PC-9 (cell line): Measurements from ENCODE around the gene CRIP1.

Source experiments
- EZH2 ChIP-seq: fragments of 200-600 bp; sonication (generic); IDR thresholded peaks from 2 replicates; pipeline ENCODE4 v1.8.0; 2017; ENCODE audit warnings: antibody characterized with exemption, low read depth
- TF ChIP-seq, protein P1 (sequence below): fragments of 200-600 bp; sonication (generic); conservative IDR thresholded peaks from 2 replicates; pipeline ENCODE4 v1.6.1; 2017; ENCODE audit warnings: mixed run types, antibody characterized with exemption, mild to moderate bottlenecking, moderate library complexity

DNA sequence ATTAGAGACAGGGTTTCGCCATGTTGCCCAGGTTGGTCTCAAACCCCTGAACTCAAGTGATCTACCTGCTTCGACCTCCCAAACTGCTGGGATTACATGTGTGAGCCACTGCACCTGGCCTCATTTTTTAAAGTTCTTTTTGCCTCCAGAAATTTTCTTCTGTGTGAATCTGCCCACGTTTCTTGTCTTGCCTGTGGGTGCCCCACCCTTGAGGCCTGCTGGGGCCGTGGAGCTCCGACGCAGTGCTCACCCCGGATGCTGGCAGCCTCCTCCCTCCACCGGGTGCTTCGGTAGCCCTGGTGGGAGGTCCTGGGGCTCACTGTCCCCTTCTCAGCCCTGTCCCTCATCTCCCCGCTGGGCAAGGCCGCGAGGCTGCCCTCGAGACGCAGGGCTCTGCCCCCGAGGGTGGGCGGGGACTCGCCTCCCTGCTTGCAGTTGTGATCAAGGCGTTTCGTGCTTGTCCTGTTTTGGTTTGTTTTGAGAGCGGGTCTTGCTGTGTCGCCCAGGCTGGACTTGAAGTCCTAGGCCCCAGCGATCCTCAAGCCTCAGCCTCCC lies 31.5 kb upstream of the CRIP1 start:
- no peak for TF ChIP-seq EZH2
- TF ChIP-seq, protein P1, sequence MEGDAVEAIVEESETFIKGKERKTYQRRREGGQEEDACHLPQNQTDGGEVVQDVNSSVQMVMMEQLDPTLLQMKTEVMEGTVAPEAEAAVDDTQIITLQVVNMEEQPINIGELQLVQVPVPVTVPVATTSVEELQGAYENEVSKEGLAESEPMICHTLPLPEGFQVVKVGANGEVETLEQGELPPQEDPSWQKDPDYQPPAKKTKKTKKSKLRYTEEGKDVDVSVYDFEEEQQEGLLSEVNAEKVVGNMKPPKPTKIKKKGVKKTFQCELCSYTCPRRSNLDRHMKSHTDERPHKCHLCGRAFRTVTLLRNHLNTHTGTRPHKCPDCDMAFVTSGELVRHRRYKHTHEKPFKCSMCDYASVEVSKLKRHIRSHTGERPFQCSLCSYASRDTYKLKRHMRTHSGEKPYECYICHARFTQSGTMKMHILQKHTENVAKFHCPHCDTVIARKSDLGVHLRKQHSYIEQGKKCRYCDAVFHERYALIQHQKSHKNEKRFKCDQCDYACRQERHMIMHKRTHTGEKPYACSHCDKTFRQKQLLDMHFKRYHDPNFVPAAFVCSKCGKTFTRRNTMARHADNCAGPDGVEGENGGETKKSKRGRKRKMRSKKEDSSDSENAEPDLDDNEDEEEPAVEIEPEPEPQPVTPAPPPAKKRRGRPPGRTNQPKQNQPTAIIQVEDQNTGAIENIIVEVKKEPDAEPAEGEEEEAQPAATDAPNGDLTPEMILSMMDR = no peak
